Neural progenitor cell (in vitro differentiated cells): ENCODE data around the gene PDE5A. TPM values are rescaled to one million over a fixed set of nuclear protein-coding genes. Genes with fewer than 3 reads are reported as not detected.

ENCODE experiments used
- DNase-seq: peaks from one replicate; pipeline ENCODE4 v3.0.0-alpha.2; 2016; ENCODE audit warnings: low spot score
- H2AFZ ChIP-seq: fragments of 200-600 bp; sonication (generic); replicated peaks from 2 replicates; pipeline ENCODE4 v1.6.1; 2016; ENCODE audit warnings: antibody characterized with exemption
- H3F3A ChIP-seq: fragments of 200-600 bp; sonication (generic); 2 replicates; pipeline ENCODE4 v1.6.1; 2016; ENCODE audit warnings: antibody characterized with exemption, low read depth
- H3K27ac ChIP-seq: fragments of 200-600 bp; sonication (generic); 2 replicates; pipeline ENCODE4 v1.5.1; 2016; ENCODE audit warnings: mild to moderate bottlenecking
- H3K27me3 ChIP-seq: fragments of 200-600 bp; sonication (generic); 2 replicates; pipeline ENCODE4 v1.6.1; 2016; ENCODE audit warnings: mild to moderate bottlenecking, moderate library complexity
- H3K36me3 ChIP-seq: fragments of 200-600 bp; sonication (generic); 2 replicates; pipeline ENCODE4 v1.5.1; 2016
- H3K4me1 ChIP-seq: fragments of 200-600 bp; sonication (generic); 2 replicates; pipeline ENCODE4 v1.6.1; 2016; ENCODE audit warnings: mixed run types
- H3K4me2 ChIP-seq: fragments of 200-600 bp; sonication (generic); 2 replicates; pipeline ENCODE4 v1.6.1; 2016
- H3K4me3 ChIP-seq: fragments of 200-600 bp; sonication (generic); 2 replicates; pipeline ENCODE4 v1.5.1; 2016
- H3K79me2 ChIP-seq: fragments of 200-600 bp; sonication (generic); 2 replicates; pipeline ENCODE4 v1.6.1; 2016; ENCODE audit warnings: low read depth
- H3K9ac ChIP-seq: fragments of 200-600 bp; sonication (generic); 2 replicates; pipeline ENCODE4 v1.6.1; 2016
- H3K9me3 ChIP-seq: fragments of 200-600 bp; sonication (generic); 2 replicates; pipeline ENCODE4 v1.5.1; 2016; ENCODE audit warnings: low read depth
- H4K20me1 ChIP-seq: fragments of 200-600 bp; sonication (generic); 2 replicates; pipeline ENCODE4 v1.6.1; 2016; ENCODE audit warnings: low read depth
- H3K27ac Mint-ChIP-seq: 3 replicates; pipeline ENCODE4 v1.8.0; 2021; ENCODE audit warnings: mixed read lengths
- H3K27me3 Mint-ChIP-seq: 2 replicates; pipeline ENCODE4 v1.8.0; 2022; ENCODE audit warnings: low read depth, mild to moderate bottlenecking, inconsistent platforms, moderate library complexity, mixed read lengths; ENCODE audit not compliant: insufficient read depth
- H3K36me3 Mint-ChIP-seq: 3 replicates; pipeline ENCODE4 v1.8.0; 2021; ENCODE audit warnings: mixed read lengths
- H3K4me1 Mint-ChIP-seq: 3 replicates; pipeline ENCODE4 v1.8.0; 2021; ENCODE audit warnings: mixed read lengths
- H3K4me3 Mint-ChIP-seq: 3 replicates; pipeline ENCODE4 v1.8.0; 2021; ENCODE audit warnings: mild to moderate bottlenecking, moderate library complexity, mixed read lengths
- H3K9me3 Mint-ChIP-seq: 3 replicates; pipeline ENCODE4 v1.8.0; 2020; ENCODE audit warnings: mixed read lengths
- CTCF ChIP-seq: fragments of 200-600 bp; sonication (generic); IDR thresholded peaks from 2 replicates; pipeline ENCODE4 v1.5.1; 2017; ENCODE audit warnings: antibody characterized with exemption, mild to moderate bottlenecking
- EZH2 ChIP-seq: fragments of 200-600 bp; sonication (generic); IDR thresholded peaks from 2 replicates; pipeline ENCODE4 v1.6.1; 2017; ENCODE audit warnings: antibody characterized with exemption, mild to moderate bottlenecking, moderate library complexity
- EZH2phosphoT487 ChIP-seq: fragments of 200-600 bp; sonication (generic); IDR thresholded peaks from 2 replicates; pipeline ENCODE4 v1.6.1; 2017; ENCODE audit warnings: antibody characterized with exemption
- total RNA-seq: library from RNA; depleted of rRNA; stranded (reverse); fragments of >200 nt; gene quantifications from 2 replicates; pipeline ENCODE4 v1.2.3, GENCODE V29; 2015; ENCODE audit warnings: low replicate concordance

Gene PDE5A
- total RNA-seq, 1 donor from 2014 or later: 32.4 TPM

GRCh38 chr4:119667802-119668201 is 39.2 kb upstream of the PDE5A start:
- Histone ChIP-seq H3K4me1 (peaks cover 18% of the 10 kb centered on the region), H3K27ac (no peak overlapping the region), H3K4me3 (no peak overlapping the region), H3K4me2 (no peak overlapping the region), H3K9me3 (no peaks in the 10 kb centered on the region), H4K20me1 (no peaks in the 10 kb centered on the region), H3K9ac (no peak overlapping the region), H3K27me3 (no peaks in the 10 kb centered on the region), H2AFZ (no peak overlapping the region), H3K36me3 (no peaks in the 10 kb centered on the region), H3F3A (peaks cover 9% of the 10 kb centered on the region), H3K79me2 (no peaks in the 10 kb centered on the region)
- DNase-seq: no peak
- H3K9me3 Mint-ChIP-seq: no peaks in the 10 kb centered on the region
- H3K36me3 Mint-ChIP-seq: no peaks in the 10 kb centered on the region
- H3K4me3 Mint-ChIP-seq: no peak overlapping the region
- H3K4me1 Mint-ChIP-seq: peaks cover 6% of the 10 kb centered on the region
- H3K27ac Mint-ChIP-seq: no peak overlapping the region
- H3K27me3 Mint-ChIP-seq: no peaks in the 10 kb centered on the region
- TF ChIP-seq EZH2phosphoT487 (no peak), EZH2 (no peak), CTCF (no peak)

- Histone ChIP-seq H3K79me2 (no peaks in the 10 kb centered on the region), H3K4me3 (no peak overlapping the region), H3K4me2 (no peak overlapping the region), H3K9ac (no peak overlapping the region), H3K27me3 (no peaks in the 10 kb centered on the region), H3K9me3 (no peaks in the 10 kb centered on the region), H3F3A (peaks cover 9% of the 10 kb centered on the region), H2AFZ (no peak overlapping the region), H3K27ac (no peak overlapping the region), H4K20me1 (no peaks in the 10 kb centered on the region), H3K36me3 (no peaks in the 10 kb centered on the region), H3K4me1 (peaks cover 17% of the 10 kb centered on the region)
- DNase-seq: peak; percentile 44
- H3K27ac Mint-ChIP-seq: no peak overlapping the region
- H3K27me3 Mint-ChIP-seq: no peaks in the 10 kb centered on the region
- no peaks in the 10 kb centered on the region for H3K9me3 Mint-ChIP-seq
- TF ChIP-seq EZH2phosphoT487: no peak
- TF ChIP-seq EZH2: no peak
- no peak for TF ChIP-seq CTCF
- H3K36me3 Mint-ChIP-seq: no peaks in the 10 kb centered on the region
- no peak overlapping the region for H3K4me3 Mint-ChIP-seq
- H3K4me1 Mint-ChIP-seq: peaks cover 6% of the 10 kb centered on the region
Observed at GRCh38 chr4:119666653-119667091, 38.1 kb upstream of the PDE5A start.

GRCh38 chr4:119665752-119666151 is 37.1 kb upstream of the PDE5A start:
- no peaks in the 10 kb centered on the region for H3K9me3 Mint-ChIP-seq

More at GRCh38 chr4:119665752-119666151, 37.1 kb upstream of the PDE5A start:
- no peak for DNase-seq
- Histone ChIP-seq H3K9me3 (no peaks in the 10 kb centered on the region), H4K20me1 (no peaks in the 10 kb centered on the region), H3F3A (peaks cover 9% of the 10 kb centered on the region), H3K4me1 (peaks cover 17% of the 10 kb centered on the region), H3K27me3 (no peaks in the 10 kb centered on the region), H3K4me2 (no peak overlapping the region), H3K9ac (no peak overlapping the region), H3K36me3 (no peaks in the 10 kb centered on the region), H2AFZ (no peak overlapping the region), H3K4me3 (no peak overlapping the region), H3K27ac (no peak overlapping the region), H3K79me2 (no peaks in the 10 kb centered on the region)
- Mint-ChIP-seq H3K27me3 (no peaks in the 10 kb centered on the region), H3K27ac (no peak overlapping the region), H3K4me3 (no peak overlapping the region), H3K4me1 (peaks cover 6% of the 10 kb centered on the region), H3K36me3 (no peaks in the 10 kb centered on the region)
- TF ChIP-seq CTCF: no peak
- no peak for TF ChIP-seq EZH2
